GM18861 (cell line): Measurements from ENCODE around the gene LRP8.

Source experiments
- ATAC-seq: cut with Tn5 transposase; IDR thresholded peaks from one replicate; pipeline ENCODE4 v1.9.1; 2021; ENCODE audit not compliant: unreplicated experiment

The LRP8 gene

DNA sequence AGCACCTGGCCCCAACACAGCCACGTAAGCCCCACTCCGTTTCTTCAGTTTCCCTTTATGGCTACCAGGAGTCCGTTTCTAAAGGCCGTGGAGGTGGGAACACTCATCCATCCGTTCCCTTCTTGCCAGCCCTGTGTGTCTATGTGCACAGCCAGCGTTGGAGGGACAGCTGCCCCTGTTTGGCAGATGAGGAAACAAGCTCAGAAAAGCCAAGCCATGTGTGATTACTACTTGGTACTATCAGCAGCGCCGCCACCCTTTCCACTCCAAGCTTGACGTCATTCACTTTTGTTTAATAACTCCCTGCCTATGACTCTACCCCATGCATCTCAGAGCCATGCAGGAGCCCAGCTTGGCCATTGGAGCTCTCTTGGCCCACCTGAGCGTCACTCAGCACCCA is 3.5 kb downstream of the LRP8 start:
- no peak for ATAC-seq

- ATAC-seq: no peak
Measured at GRCh38 chr1:53323316-53323715, 4.6 kb downstream of the LRP8 start.

DNA sequence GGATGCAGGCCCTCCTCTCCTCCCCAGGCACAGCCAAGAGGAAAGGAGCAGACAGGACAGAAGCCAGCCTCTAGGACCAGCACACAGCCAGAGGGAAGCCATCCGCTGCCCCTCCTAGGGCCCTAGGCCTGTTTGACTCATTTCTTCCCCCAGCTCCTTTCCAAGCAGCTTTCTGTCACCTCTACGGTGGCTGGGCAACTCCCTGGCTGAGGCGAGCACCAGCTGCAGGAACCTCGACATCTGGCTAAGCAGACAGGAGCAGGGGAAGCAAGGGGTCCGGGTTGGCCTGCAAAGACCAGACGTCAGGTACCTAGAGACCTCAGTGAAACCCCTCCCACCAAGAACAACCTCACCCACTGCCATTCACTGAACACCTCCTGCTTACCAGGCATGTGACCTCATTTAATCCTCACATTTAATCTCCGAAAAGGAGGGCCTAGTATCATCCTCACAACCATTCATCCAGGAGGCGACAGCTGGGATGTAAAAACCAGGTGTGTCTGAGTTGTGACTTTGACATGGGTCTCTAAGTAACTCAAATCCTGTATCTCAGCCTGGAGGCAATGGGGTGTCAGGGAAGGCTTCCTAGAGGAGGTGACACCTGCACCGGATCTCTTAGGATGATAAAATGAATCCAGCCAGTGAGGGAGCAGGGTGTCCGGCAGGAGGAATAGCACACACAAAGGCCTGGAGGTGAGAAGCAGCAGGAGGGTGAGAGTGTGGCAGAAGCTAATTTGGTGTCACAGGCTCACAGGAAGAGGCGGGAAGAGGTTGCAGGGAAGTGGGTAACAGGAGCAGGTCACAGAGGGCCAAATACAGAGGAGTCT is 5.9 kb downstream of the LRP8 start:
- no peak for ATAC-seq

DNA sequence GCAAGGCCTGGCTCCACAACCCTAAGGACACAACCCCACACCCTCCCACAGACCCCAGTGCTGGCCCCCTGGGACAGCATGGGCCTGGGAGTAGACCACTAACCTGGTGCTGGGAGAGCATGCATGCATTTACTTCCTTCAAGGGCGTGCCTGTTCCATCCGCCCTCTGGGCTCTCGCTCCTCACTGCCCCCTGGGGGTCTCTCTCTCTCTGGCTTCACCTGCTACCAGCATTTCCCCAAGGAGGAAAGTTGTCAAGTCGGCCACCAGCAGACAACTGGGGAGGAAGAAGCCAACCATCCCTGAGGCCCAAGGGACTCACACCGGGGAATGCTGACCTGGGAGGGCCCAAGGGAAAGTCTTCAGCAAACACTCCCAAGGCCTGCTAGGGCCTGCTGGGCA is 6.5 kb downstream of the LRP8 start:
- ATAC-seq: no peak

DNA sequence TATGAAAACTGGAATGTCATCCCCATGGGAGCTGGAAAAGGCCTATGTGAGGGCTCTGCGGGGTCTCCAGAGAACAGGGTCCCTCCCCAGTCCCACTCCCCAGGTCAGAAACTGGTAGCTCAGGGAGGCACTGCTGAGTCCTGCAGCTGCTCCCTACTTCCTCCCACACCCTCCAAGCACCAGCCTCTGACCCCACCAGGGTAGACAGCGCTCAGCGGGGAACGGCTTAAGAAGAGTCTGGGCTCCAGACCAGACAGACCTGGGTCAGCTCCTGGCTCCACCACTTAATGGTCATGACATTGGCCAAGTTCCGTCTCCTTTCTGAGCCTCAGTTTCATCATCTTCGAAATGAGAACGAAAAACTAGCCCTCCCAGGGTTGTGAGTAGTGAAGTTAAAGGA is 7.2 kb downstream of the LRP8 start:
- no peak for ATAC-seq

DNA sequence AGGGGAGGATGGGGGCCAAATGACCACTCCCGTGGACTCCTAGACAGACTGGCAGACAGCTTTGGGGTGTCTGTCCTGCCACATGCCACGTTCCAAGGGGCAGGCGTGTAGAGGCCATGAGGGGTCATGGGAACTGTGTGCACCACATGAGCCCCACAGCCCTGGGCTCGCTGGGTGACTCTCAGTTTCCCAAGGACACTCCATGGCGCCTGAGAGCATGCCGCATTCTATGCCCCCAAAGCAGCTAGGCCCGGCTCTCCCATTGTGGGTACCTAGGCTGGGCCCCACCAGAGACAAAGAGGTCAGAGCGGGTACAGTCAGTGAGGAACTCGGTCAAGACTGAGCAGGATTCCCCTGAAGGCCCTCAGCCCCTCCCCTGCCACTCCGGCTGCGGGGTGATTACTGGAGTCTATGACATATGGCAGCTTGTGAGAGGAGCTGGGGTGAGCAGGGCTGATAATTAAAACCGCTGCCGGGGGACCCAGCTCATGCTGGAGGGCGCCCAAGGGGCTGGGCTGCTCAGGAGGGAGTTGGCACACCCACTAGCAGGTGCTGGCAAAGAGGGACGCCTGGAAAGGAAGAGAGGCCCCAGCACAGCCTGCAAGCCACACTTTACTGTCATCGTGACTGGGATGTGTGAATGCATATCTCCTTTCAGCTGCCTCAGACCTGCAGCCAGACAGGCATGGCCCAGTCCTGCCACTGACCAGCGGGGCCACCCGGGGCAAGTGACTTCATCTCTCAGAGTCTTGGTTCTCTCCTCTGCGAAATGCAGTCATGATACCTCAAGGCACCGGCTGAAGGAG is 8.4 kb downstream of the LRP8 start:
- ATAC-seq: no peak

DNA sequence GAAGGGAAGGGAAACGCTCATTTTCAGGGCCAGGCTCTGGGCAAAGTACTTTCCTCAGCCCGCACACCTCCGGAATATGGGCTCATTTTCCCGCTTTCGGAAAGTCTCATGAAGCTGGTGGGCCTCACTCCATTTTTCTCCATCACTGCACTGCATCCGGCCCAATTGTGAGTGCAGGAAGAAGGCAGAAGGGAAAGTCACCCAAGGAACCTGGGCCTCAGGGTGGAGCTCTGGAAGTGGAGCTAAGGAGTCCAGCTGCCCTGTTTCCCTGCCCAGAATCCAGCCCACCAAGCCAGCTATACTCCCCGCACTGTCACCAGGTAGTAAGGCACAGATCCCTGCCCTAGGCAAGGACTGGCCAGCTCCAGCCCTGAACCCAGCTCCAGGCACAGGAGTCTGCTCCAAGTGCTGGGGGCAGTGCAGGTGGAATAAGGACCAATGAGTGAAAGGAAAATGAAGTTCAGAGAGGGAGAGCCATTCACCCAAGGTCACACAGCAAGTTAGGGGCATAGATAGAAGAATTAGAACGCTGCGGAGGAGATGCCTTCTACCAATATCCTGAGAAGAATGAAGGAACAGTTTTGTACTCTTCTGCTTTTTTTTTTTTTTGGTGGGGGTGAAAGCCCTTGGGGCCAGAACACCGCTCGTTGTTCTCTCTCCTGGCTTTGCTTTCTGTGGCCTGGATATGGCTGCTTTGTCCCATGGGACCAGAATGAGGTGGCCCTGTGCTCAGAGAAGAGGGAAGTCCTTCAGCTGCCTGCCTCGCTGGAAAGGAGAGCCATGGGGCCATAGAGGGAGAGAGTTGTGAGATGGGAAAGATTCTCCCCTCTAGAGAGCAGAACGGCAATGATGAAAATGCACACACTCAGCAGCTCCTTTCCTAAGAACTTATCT is 10.0 kb downstream of the LRP8 start:
- no peak for ATAC-seq

DNA sequence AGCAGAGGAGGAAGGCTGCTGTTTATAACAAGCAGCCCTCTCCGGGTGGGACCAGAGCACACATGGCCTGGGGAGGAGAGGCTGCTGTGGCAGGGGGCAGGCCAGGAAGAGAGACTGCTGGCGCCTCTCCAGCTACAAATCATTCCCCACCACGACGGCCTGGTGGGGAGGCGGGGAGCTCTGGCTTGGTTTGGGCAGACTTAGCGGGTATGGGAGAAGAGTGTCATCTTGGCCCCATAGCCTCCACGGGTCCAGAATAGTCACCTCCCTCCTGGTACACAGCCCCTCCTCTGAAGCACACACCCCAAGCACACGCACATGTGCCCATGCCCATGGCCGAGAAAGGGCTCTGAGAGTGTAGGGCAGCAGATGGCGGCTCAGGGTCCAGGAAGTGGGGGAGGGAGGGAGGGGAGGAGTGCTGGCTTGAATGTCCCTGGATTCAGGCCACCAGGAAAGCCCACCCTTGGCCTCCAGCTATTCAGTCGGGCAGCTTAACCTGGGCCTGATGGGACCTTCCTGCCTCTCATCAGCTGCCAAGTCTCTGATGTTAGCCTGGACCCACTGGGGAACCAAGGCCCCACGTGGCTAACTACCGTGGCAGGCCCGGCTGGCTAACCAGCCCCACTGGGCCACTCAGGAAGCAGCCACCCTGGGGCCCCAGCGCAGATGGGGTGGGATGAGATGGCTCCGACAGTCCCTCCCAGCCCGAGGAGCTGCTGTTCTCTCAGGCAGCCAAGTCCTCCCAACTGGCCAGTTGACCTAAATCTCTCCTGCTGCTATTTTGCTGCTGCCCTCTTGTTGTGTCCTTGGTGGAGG is 10.9 kb downstream of the LRP8 start:
- no peak for ATAC-seq

GRCh38 chr1:53316424-53316765 is 11.5 kb downstream of the LRP8 start:
- no peak for ATAC-seq

GRCh38 chr1:53315456-53316423 is 12.1 kb downstream of the LRP8 start:
- ATAC-seq: no peak

- no peak for ATAC-seq
Measured at GRCh38 chr1:53315046-53315445, 12.8 kb downstream of the LRP8 start.

GRCh38 chr1:53314606-53315005 is 13.3 kb downstream of the LRP8 start:
- no peak for ATAC-seq

DNA sequence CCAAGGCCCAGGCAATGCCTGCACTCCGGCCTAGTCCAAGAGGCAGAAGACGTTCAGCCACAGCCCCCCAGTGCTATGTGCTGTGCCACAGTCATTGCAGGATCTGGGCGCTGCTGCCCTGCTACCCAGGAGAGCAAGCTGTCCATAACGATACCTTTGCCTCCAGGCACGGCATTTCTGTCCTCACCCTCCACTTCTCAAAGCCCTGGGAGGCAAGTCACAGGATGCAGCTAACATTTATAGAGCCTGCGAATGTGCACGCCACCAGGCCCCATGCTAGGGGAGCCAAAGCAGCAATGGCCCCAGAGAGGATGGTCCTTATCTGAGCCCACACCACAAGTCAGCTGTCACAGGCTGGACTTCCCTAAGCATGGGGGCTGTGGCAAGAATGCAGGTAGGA is 13.8 kb downstream of the LRP8 start:
- no peak for ATAC-seq

DNA sequence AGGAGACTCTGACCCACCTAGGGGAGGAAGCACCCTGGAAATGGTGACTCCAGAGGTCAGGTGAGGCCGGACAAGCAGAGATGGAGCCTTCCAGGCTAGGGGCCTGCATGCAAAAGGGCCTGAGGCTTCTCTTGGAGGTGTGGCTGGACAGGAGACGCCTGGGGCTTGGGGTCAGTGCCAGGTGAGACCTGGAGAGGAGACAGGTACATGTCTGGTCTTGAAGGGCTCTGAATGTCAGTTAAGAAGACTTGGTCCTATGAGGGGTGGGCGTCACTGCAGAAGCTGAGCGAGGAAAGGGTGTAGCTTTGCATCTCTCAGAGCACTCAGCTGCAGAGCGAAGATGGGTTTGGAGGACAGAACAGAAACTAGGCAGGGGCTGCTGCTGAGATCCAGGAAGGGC is 14.3 kb downstream of the LRP8 start:
- no peak for ATAC-seq

DNA sequence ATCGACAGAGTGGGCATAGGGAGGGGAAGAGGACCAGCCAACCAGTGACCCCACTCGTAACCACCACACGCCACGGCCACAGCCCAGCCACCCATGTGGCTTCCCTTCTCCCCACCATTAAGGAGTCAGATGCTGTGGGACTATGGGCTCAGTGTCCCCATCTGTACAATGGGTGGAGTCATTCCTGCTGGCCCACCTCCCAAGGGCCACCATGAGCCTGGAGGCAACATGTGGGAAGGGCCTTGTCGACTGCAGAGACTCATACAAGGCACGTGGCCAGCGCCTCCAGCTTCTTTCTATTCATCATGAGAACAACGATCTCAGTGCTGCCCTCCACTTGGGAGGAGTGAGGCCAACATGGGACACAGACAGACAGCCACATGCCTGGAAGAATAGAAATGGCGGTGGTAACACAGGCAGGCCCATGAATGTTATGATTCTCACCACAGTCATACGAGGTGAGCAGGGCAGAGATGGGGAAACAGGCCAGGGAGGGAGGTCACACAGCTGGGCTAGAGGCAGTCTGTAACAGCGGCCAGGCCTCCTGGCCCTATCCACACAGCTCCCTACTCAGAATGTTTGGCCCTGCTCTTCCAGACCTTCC is 16.1 kb downstream of the LRP8 start:
- no peak for ATAC-seq

DNA sequence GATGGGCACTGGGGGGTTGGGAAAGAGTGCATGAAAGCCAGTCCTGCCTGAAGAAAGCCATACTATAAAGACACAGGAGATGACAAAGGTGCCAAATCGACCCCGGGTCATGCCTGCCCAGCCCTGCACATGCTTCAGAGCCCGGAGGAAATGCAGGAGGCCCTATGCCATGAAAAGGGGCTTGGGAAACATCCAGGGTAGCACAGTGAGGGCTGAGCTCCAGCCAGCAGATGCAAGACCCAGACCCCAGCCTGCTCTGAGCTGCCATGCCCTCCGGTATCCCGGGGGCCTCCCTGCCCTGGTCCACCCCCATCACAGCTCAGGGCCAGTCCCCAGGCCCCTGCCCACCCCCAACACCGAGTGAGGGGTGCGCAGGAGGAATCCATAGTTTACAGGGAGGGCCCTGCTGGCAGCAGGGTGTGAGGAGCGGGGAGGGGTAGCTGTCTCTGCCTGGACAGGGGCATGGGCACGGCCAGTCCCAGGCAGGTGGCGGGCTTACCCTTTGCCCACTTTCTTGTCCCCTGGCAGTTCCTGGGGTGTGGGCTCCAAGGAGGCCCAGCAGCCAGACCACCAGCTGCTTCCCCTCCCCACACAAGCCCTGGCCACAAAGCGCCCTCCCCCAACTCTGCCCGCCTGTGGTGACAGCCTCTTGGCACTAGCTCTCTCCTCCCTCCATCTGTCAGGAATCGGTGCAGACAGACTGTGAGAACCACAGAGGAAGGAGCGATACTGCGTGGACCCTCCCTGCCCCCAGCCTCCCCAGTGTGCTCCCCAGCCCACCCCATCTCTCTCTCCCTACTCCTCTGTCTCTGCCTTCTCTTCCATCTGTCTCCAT is 16.8 kb downstream of the LRP8 start:
- no peak for ATAC-seq

DNA sequence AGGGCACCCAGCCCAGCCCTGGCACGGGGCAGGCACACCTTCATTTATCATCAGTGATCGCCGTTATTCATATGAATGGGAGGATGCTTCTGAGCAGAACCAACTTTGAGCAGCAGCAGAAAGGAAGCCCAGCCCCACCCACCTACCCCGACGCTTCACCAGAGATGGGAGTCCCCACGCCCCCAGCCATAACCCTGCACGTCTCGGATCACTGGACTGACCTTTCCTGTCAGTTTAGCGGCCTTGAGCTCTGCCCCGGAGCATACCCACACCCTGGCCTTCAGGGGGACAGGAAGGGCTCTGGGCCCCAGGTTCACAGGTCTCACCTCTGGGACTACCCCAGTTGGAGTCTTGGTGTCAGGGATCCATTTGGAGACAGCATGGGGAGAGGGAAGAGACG is 18.1 kb downstream of the LRP8 start:
- no peak for ATAC-seq

DNA sequence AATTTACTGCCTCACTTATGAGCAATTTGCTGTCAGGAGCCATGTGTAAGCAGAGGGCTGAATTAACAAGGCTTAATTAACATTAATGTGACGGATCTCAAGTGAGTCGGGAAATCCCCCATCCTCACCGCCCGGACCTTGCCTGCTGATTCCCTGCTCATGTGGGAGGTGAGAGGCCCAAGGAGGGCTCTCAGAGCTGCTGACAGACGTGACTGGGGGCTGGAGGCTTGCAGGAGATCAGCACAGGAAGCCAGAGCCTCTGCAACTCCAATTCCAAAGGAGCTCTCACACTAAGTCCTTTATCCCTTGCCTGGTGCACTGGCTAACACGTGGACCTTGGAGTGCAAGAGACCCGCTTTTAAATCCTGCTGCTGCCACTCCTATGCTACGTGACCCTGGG is 19.4 kb downstream of the LRP8 start:
- ATAC-seq: no peak
